Urinary bladder (tissue), 4 donors: ENCODE measurements around the gene SUCNR1. TPM values are rescaled to one million over a fixed set of nuclear protein-coding genes. Genes with fewer than 3 reads are reported as not detected.
"Not testable (repeated sequence)": the region's sequence is repeated elsewhere in the genome, so short reads cannot be mapped to it uniquely, and the experiment has no call there.

Experiments used
- DNase-seq: peaks from one replicate; pipeline ENCODE4 v3.0.0-alpha.2; 2015; ENCODE audit errors: extremely low spot score
- H3K27ac ChIP-seq: one replicate; pipeline ENCODE4 v1.5.1; 2013; ENCODE audit warnings: low read depth, mild to moderate bottlenecking, moderate library complexity
- H3K36me3 ChIP-seq: one replicate; pipeline ENCODE4 v1.6.1; 2013; ENCODE audit warnings: mild to moderate bottlenecking, moderate library complexity; ENCODE audit not compliant: insufficient read depth
- H3K4me1 ChIP-seq: one replicate; pipeline ENCODE4 v1.6.1; 2013; ENCODE audit warnings: mild to moderate bottlenecking, moderate library complexity; ENCODE audit not compliant: insufficient read depth
- H3K4me3 ChIP-seq: one replicate; pipeline ENCODE4 v1.5.1; 2013; ENCODE audit warnings: low read depth, low read length
- WGBS: extraction: QIAGEN DNeasy Blood & Tissue Kit; methylation state at CpG from one replicate; pipeline ENCODE4 v1.1.7; 2013; 5-methylcytosine and 5-hydroxymethylcytosine counted together
- polyA plus RNA-seq: library from polyadenylated mRNA; stranded (reverse); fragments of 200-250 nt; gene quantifications from one replicate; pipeline ENCODE4 v1.2.3, GENCODE V29; 2013
- total RNA-seq: library from RNA; depleted of rRNA; stranded (reverse); fragments of >200 nt; gene quantifications from one replicate; pipeline ENCODE4 v1.2.3, GENCODE V29; 2014
- donor health status: healthy with polysubstance abuse.
- donor health status: healthy.

SUCNR1 gene
- total RNA-seq: 0.48 TPM
- 0.08 TPM for polyA plus RNA-seq

- no peaks in the 10 kb centered on the region for H3K4me1 ChIP-seq
- no peak within 1 kb of the TSS for H3K27ac ChIP-seq
- no peak for DNase-seq
Observed at GRCh38 chr3:151873398-151873797, at the start of gene SUCNR1. SUCNR1 (plus strand) TSS chr3:151873643; CDS start chr3:151879893, 6,250 bp downstream.

GRCh38 chr3:151827816-151828215 lies 45.6 kb upstream of the SUCNR1 start:
- Histone ChIP-seq H3K4me1 (no peaks in the 10 kb centered on the region), H3K4me3 (no peak overlapping the region), H3K36me3 (no peaks in the 10 kb centered on the region), H3K27ac (no peak overlapping the region)
- 85% methylated on average over 3 of the region's 3 CpGs for WGBS
- DNase-seq: no peak

More at GRCh38 chr3:151873398-151873797, at the start of gene SUCNR1:
- Histone ChIP-seq H3K4me3 (no peak within 1 kb of the TSS), H3K36me3 (no peaks in the 10 kb centered on the region)

DNA sequence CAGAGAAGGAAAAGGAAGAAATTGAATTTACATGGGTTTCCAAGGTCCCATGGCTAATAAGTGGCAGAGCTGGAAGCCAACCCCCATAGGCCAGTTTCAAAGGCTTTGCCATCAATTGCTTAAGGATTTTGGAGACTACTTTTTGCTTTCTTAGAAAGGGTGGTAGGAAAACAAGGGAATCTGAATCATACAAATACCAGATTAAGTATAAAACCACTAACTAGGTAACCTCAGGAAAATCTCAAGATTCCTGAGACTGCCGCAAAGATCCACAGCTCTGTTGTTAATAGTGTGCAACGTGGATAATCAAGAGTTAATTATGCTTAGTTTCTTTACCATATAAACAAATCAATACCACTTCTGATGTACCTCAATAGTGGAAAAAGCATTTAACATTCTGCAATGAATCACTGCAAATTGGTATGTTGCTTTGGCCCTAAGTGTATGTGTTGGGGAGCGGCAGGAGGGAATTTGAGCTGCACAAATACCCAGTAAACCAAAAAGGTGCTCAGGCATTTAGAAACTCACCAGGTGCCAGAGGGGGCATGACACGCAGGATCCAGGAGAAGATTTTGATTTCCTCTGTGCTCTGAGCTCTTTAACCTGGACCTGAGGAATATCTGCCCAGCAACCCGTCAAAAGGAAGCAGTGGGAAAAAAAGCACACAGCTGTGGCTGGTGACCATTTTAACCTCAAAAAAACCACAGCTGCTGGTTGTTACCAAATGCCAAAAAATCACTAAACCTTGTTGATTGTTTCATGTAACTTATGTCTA lies 37.5 kb upstream of the SUCNR1 start:
- H3K4me3 ChIP-seq: no peak overlapping the region
- H3K27ac ChIP-seq: no peak overlapping the region
- DNase-seq: no peak
- no peaks in the 10 kb centered on the region for H3K36me3 ChIP-seq
- H3K4me1 ChIP-seq: no peaks in the 10 kb centered on the region
- 66% methylated on average over 5 of the region's 5 CpGs for WGBS

DNA sequence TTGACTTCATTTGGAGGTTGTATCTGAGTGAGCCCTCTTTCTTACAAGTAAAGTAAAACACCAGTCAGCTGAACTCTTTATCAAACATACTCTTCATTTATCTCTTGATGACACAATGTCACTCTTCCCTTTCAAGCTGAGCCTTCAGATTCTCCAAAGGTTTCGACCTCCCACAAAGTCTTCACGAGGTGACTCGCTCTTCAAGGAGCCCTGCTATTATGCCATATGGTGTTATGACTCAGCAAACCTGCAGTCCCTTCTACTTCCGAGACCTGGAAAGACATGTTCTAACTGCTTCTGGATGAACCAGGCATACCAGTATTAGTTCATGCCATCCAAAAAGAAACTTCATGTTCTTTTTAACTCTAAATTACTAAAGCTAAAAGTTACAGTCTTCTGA lies 36.4 kb upstream of the SUCNR1 start:
- WGBS: 53% methylated on average over 4 of the region's 4 CpGs
- Histone ChIP-seq H3K4me3 (no peak overlapping the region), H3K27ac (peak overlapping the region; percentile 10), H3K4me1 (no peaks in the 10 kb centered on the region), H3K36me3 (no peaks in the 10 kb centered on the region)
- no peak for DNase-seq

- WGBS: 58% methylated on average over 19 of the region's 19 CpGs
- Histone ChIP-seq H3K4me3 (no peak overlapping the region), H3K4me1 (no peaks in the 10 kb centered on the region), H3K36me3 (no peaks in the 10 kb centered on the region), H3K27ac (no peak overlapping the region)
- DNase-seq: peak; percentile 61
Observed at GRCh38 chr3:151838574-151839312, 34.7 kb upstream of the SUCNR1 start.

DNA sequence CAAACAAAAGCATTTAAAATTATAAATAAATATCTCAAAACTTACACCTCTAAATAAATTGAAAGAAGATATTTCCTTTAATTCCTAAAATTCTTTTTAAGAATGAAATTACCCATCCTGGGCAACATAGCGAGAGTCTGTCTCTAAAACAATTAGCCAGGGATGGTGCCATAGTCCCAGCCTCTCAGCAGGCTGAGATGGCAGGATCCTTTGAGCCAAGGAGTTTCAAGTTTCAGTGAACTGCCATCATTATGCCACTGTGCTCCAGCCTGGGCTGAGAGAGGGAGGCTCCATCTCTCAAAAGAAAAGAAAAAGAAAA lies 34.2 kb upstream of the SUCNR1 start:
- H3K4me3 ChIP-seq: no peak overlapping the region
- H3K4me1 ChIP-seq: no peaks in the 10 kb centered on the region
- no peaks in the 10 kb centered on the region for H3K36me3 ChIP-seq
- no peak overlapping the region for H3K27ac ChIP-seq
- no peak for DNase-seq
- 77% methylated on average over 1 of the region's 1 CpG for WGBS

DNA sequence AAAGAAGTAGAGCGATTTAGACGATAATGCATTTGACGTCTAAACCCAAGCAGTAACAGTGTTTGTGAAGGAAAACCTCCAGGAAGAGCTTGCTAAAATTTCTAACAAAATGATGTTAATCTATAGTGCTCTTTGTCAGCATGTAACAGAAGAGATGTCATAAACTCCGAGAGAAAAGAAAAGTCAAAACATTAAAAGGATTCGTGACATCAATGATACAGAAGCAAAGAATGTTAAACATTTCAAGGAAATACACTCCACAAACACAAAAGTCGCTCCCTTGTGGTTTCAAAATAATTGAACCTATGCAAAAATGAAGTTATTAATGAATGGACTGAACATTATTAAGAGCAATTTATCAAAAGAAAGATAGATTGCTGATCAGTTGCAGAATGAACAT lies 31.6 kb upstream of the SUCNR1 start:
- Histone ChIP-seq H3K27ac (no peak overlapping the region), H3K4me3 (no peak overlapping the region), H3K4me1 (no peaks in the 10 kb centered on the region), H3K36me3 (no peaks in the 10 kb centered on the region)
- DNase-seq: no peak
- WGBS: 86% methylated on average over 6 of the region's 6 CpGs

- Histone ChIP-seq H3K36me3 (no peaks in the 10 kb centered on the region), H3K4me3 (no peak overlapping the region), H3K4me1 (no peaks in the 10 kb centered on the region), H3K27ac (no peak overlapping the region)
- no peak for DNase-seq
- WGBS: 24% methylated on average over 1 of the region's 1 CpG
Observed at GRCh38 chr3:151843275-151843674, 30.2 kb upstream of the SUCNR1 start.

- 62% methylated on average over 3 of the region's 3 CpGs for WGBS
- Histone ChIP-seq H3K36me3 (no peaks in the 10 kb centered on the region), H3K4me3 (no peak overlapping the region), H3K27ac (no peak overlapping the region), H3K4me1 (no peaks in the 10 kb centered on the region)
- DNase-seq: no peak
Observed at GRCh38 chr3:151845306-151845905, 28.0 kb upstream of the SUCNR1 start.

- 90% methylated on average over 2 of the region's 2 CpGs for WGBS
- not testable (repeated sequence) for H3K36me3 ChIP-seq, DNase-seq, H3K4me1 ChIP-seq, H3K4me3 ChIP-seq, H3K27ac ChIP-seq
Observed at GRCh38 chr3:151850065-151850464, 23.4 kb upstream of the SUCNR1 start.

DNA sequence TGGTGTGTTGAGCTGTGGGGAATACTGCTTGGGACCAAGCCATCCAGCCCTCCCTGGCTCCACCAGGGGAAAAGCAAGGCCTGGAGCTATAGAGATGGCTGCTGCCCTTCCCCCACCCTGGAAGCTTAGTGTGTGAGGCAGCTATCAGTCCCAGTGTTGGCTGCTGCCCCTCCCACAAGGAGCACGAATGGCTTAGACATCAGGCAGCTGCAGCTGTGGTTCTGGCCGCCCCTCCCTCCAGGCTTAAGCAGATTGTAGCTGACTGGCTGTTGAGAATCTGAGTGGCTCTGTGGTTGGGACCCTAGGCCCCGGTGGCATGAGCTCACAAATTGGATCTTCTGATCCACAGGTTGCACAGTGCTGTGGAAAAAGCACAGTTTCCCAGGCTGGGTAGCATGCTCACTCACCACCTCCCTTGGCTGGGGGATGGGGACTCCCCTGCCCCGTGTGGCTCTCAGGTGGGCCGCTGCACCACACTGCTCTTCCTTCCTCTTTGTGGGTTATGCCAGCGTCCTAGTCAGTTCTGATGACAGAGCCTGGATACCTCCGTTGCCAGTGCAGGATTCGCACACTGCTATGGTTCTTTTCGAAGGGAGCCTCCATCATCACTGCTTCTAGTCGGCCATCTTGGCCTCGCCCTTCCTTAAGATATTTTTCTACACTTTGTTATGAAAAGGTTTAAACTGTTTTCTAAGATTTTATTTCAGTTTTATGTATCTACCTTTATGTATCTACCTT lies 21.2 kb upstream of the SUCNR1 start:
- 89% methylated on average over 11 of the region's 11 CpGs for WGBS
- H3K36me3 ChIP-seq: no peaks in the 10 kb centered on the region
- no peaks in the 10 kb centered on the region for H3K4me1 ChIP-seq
- H3K27ac ChIP-seq: no peak overlapping the region
- DNase-seq: no peak
- H3K4me3 ChIP-seq: no peak overlapping the region

- DNase-seq: no peak
- no peak overlapping the region for H3K4me3 ChIP-seq
- H3K27ac ChIP-seq: no peak overlapping the region
- H3K36me3 ChIP-seq: no peaks in the 10 kb centered on the region
- no peaks in the 10 kb centered on the region for H3K4me1 ChIP-seq
- 88% methylated on average over 3 of the region's 3 CpGs for WGBS
Observed at GRCh38 chr3:151856118-151856517, 17.3 kb upstream of the SUCNR1 start.

DNA sequence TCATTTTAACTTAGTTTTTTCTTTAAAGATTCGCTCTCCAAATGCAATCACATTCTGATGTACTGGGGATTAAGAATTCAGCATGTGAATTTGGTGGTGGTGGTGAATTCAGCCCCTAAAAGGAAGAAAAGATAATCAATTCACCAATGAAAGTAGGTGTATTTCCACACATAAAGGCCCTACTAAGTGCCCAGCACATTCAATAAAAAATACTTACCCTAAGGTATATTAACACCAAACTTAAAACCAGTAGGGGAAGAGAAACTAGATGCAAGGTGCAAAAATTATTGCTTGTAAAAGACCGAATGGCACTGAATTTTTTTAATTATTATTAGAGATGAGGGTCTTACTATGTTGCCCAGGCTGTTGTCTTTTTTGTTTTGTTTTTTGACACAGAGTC lies 16.8 kb upstream of the SUCNR1 start:
- no peak overlapping the region for H3K4me3 ChIP-seq
- no peaks in the 10 kb centered on the region for H3K36me3 ChIP-seq
- WGBS: 94% methylated on average over 2 of the region's 2 CpGs
- no peak overlapping the region for H3K27ac ChIP-seq
- H3K4me1 ChIP-seq: no peaks in the 10 kb centered on the region
- DNase-seq: no peak
